Upper lobe of left lung (tissue), 6 donors: ENCODE results near the gene PLAGL1. TPM values are rescaled to one million over a fixed set of nuclear protein-coding genes. Genes with fewer than 3 reads are reported as not detected.
A peak's percentile ranks its signal among the peaks of the same experiment; 100 is the strongest.

Source experiments
- ATAC-seq, 2 donors: fragments of 200-7000 bp; cut with Tn5 transposase; one replicate each; pipeline ENCODE4 v1.9.1; 2022; ENCODE audit warnings: mild to moderate bottlenecking in 2 of 2, moderate library complexity in 2 of 2; ENCODE audit not compliant: low FRiP score in 2 of 2
- DNase-seq, 2 donors: peaks; one replicate each; pipeline ENCODE4 v3.0.0-alpha.2; 2019 to 2020
- H3K27ac ChIP-seq, 4 donors: fragments of 200-600 bp; sonication (generic); one replicate each; pipeline ENCODE4 v1.5.1; 2016 to 2019
- H3K27me3 ChIP-seq, 4 donors: fragments of 200-600 bp; sonication (generic); one replicate each; pipeline ENCODE4 v1.5.1; 2017 to 2019
- H3K36me3 ChIP-seq, 4 donors: fragments of 200-600 bp; sonication (generic); one replicate each; pipeline ENCODE4 v1.5.1; 2016 to 2019
- H3K4me1 ChIP-seq, 4 donors: fragments of 200-600 bp; sonication (generic); one replicate each; pipeline ENCODE4 v1.5.1; 2018 to 2019
- H3K4me3 ChIP-seq, 4 donors: fragments of 200-600 bp; sonication (generic); one replicate each; pipeline ENCODE4 v1.5.1; 2017 to 2019; ENCODE audit warnings: mild to moderate bottlenecking in 2 of 4, moderate library complexity in 1 of 4
- H3K9me3 ChIP-seq, 4 donors: fragments of 200-600 bp; sonication (generic); one replicate each; pipeline ENCODE4 v1.5.1; 2018 to 2019
- CTCF ChIP-seq, 6 experiments: fragments of 450-650 bp in 4 of 6; fragments of 200-600 bp in 2 of 6; sonication (generic) in 2 of 6; IDR thresholded peaks; one replicate each; pipeline ENCODE4 v1.5.1; 2016 to 2019; ENCODE audit warnings: antibody characterized with exemption in 6 of 6
- EP300 ChIP-seq, 4 donors: sonication (generic); formaldehyde crosslinking; IDR thresholded peaks; one replicate each; pipeline ENCODE4 v1.5.1; 2017; ENCODE audit warnings: antibody characterized with exemption in 4 of 4, control low read depth in 2 of 4
- POLR2A ChIP-seq, 4 donors: fragments of 450-650 bp; IDR thresholded peaks; one replicate each; pipeline ENCODE4 v1.5.1; 2016 to 2017; ENCODE audit warnings: antibody characterized with exemption in 4 of 4, mild to moderate bottlenecking in 2 of 4
- POLR2AphosphoS5 ChIP-seq, 2 donors: sonication (generic); formaldehyde crosslinking; IDR thresholded peaks; one replicate each; pipeline ENCODE4 v1.5.1; 2017; ENCODE audit warnings: antibody characterized with exemption in 2 of 2
- WGBS, 2 donors: methylation state at CpG; one replicate each; pipeline ENCODE4 v1.1.5; 2017 to 2018; 5-methylcytosine and 5-hydroxymethylcytosine counted together
- total RNA-seq, 6 donors: library from RNA; depleted of rRNA in 4 of 6; stranded (reverse); fragments of >200 nt in 4 of 6; gene quantifications; one replicate each; pipeline versions ENCODE4 v1.1.0 to v1.2.1, GENCODE V29; 2016 to 2021
- donor health status: DM: no; HTN: no; CAD: no; lungs with moderate emphysema.
- donor health status: DM: no; HTN: yes; CAD: no; lungs with severe emphysema.

PLAGL1 gene
- total RNA-seq, result 10 to 100 TPM; 22.5 to 47.5 (median 35.4) TPM

- peak; percentile 77 to 95 for TF ChIP-seq POLR2AphosphoS5 (IDR thresholded peaks at IDR 0.05)
- peak in 2 of 4 donors; percentile 84 to 85 for TF ChIP-seq POLR2A (IDR thresholded peaks at IDR 0.05)
- TF ChIP-seq EP300 (IDR thresholded peaks at IDR 0.05), result peak in 1 of 4 donors; percentile 26
- no peak for TF ChIP-seq CTCF (IDR thresholded peaks at IDR 0.05)
- DNase-seq, result peak; percentile 59 to 93
- Histone ChIP-seq H3K4me1 (peaks cover 0 to 5% (median 0%) of the 10 kb centered on the region in 4 donors), H3K9me3 (no peaks in the 10 kb centered on the region), H3K36me3 (no peaks in the 10 kb centered on the region), H3K27ac (peak within 1 kb of the TSS; percentile 63 to 88 (median 70)), H3K4me3 (peak within 1 kb of the TSS; percentile 28 to 72 (median 68)), H3K27me3 (no peaks in the 10 kb centered on the region)
- peak; percentile 92 to 94 for ATAC-seq
- 57 to 87% methylated on average over 40 to 65 of the region's 75 CpGs for WGBS, 2 donors
Observed at GRCh38 chr6:144008120-144008811, at the start of gene PLAGL1. Gene PLAGL1, minus strand, starts transcription at chr6:144008259. Its CDS starts 60,123 bp downstream, at chr6:143948136.

- ATAC-seq (peak in 1 of 2 donors; percentile 65), DNase-seq (no peak)
- Histone ChIP-seq H3K4me3 (no peak overlapping the region), H3K27ac (peak overlapping the region in 2 of 4 donors; percentile 50 to 66), H3K36me3 (no peaks in the 10 kb centered on the region), H3K9me3 (no peaks in the 10 kb centered on the region), H3K4me1 (no peaks in the 10 kb centered on the region), H3K27me3 (no peaks in the 10 kb centered on the region)
- 60 to 67% methylated on average over 6 of the region's 6 CpGs for WGBS, 2 donors
- TF ChIP-seq EP300 (IDR thresholded peaks at IDR 0.05), result no peak
- TF ChIP-seq POLR2A (IDR thresholded peaks at IDR 0.05), result no peak
- TF ChIP-seq POLR2AphosphoS5 (IDR thresholded peaks at IDR 0.05), result no peak
- no peak for TF ChIP-seq CTCF (IDR thresholded peaks at IDR 0.05)
Observed at GRCh38 chr6:144055121-144055931, 47.3 kb upstream of the PLAGL1 start.

- Histone ChIP-seq H3K9me3 (no peaks in the 10 kb centered on the region), H3K27ac (no peak overlapping the region), H3K27me3 (no peaks in the 10 kb centered on the region), H3K4me3 (no peak overlapping the region), H3K4me1 (no peaks in the 10 kb centered on the region), H3K36me3 (no peaks in the 10 kb centered on the region)
- TF ChIP-seq EP300 (IDR thresholded peaks at IDR 0.05) (no peak), POLR2AphosphoS5 (IDR thresholded peaks at IDR 0.05) (no peak), POLR2A (IDR thresholded peaks at IDR 0.05) (no peak), CTCF (IDR thresholded peaks at IDR 0.05) (no peak)
- WGBS, 2 donors, result 49 to 58% methylated on average over 3 of the region's 3 CpGs
- no peak for DNase-seq
- no peak for ATAC-seq
Observed at GRCh38 chr6:144053601-144054000, 45.5 kb upstream of the PLAGL1 start.

- H3K9me3 ChIP-seq, result no peaks in the 10 kb centered on the region
- no peaks in the 10 kb centered on the region for H3K27me3 ChIP-seq
- TF ChIP-seq POLR2A (IDR thresholded peaks at IDR 0.05), result no peak
- no peak for TF ChIP-seq POLR2AphosphoS5 (IDR thresholded peaks at IDR 0.05)
- no peak overlapping the region for H3K4me3 ChIP-seq
- no peaks in the 10 kb centered on the region for H3K4me1 ChIP-seq
- H3K36me3 ChIP-seq, result no peaks in the 10 kb centered on the region
- DNase-seq (no peak), ATAC-seq (no peak)
- H3K27ac ChIP-seq, result no peak overlapping the region
Observed at GRCh38 chr6:144052488-144052887, 44.4 kb upstream of the PLAGL1 start.

- ATAC-seq, result no peak
- Histone ChIP-seq H3K27ac (no peak overlapping the region), H3K27me3 (no peaks in the 10 kb centered on the region), H3K4me1 (no peaks in the 10 kb centered on the region), H3K36me3 (no peaks in the 10 kb centered on the region), H3K4me3 (no peak overlapping the region), H3K9me3 (no peaks in the 10 kb centered on the region)
- no peak for TF ChIP-seq POLR2AphosphoS5 (IDR thresholded peaks at IDR 0.05)
- TF ChIP-seq POLR2A (IDR thresholded peaks at IDR 0.05), result no peak
- no peak for TF ChIP-seq EP300 (IDR thresholded peaks at IDR 0.05)
- no peak for TF ChIP-seq CTCF (IDR thresholded peaks at IDR 0.05)
- DNase-seq, result no peak
- 65 to 74% methylated on average over 1 of the region's 1 CpG for WGBS, 2 donors
Observed at GRCh38 chr6:144049386-144049785, 41.3 kb upstream of the PLAGL1 start.
